Esophagus muscularis mucosa (tissue), 4 donors: Measurements from ENCODE around the gene STK16. TPM values are rescaled to one million over a fixed set of nuclear protein-coding genes. Genes with fewer than 3 reads are reported as not detected.
A peak's percentile ranks its signal among the peaks of the same experiment; 100 is the strongest.
"Not testable (repeated sequence)": the region's sequence is repeated elsewhere in the genome, so short reads cannot be mapped to it uniquely, and the experiment has no call there.

Source experiments
- DNase-seq: peaks from one replicate; pipeline ENCODE4 v3.0.0-alpha.2; 2017; ENCODE audit errors: extremely low spot score
- H3K27ac ChIP-seq, 4 donors: fragments of 200-600 bp; sonication (generic); replicated peaks in 1 of 4; 1 replicate in 3 of 4; 2 replicates in 1 of 4; pipeline ENCODE4 v1.5.1; 2016 to 2019; ENCODE audit warnings: mild to moderate bottlenecking in 1 of 4
- H3K27me3 ChIP-seq, 4 donors: fragments of 200-600 bp; sonication (generic); one replicate each; pipeline versions ENCODE4 v1.5.1 to v1.6.0; 2016 to 2019
- H3K36me3 ChIP-seq, 4 donors: fragments of 200-600 bp; sonication (generic); one replicate each; pipeline ENCODE4 v1.5.1; 2016 to 2019
- H3K4me1 ChIP-seq, 4 donors: fragments of 200-600 bp; sonication (generic); one replicate each; pipeline ENCODE4 v1.5.1; 2016 to 2019
- H3K4me3 ChIP-seq, 4 donors: fragments of 200-600 bp; sonication (generic); 1 replicate in 2 of 4; 2 replicates in 2 of 4; pipeline ENCODE4 v1.5.1; 2016 to 2019; ENCODE audit warnings: mild to moderate bottlenecking in 4 of 4, moderate library complexity in 1 of 4
- H3K9me3 ChIP-seq, 4 donors: fragments of 200-600 bp; sonication (generic); 1 replicate in 3 of 4; 2 replicates in 1 of 4; pipeline ENCODE4 v1.5.1; 2016 to 2019
- EP300 ChIP-seq: sonication (generic); formaldehyde crosslinking; IDR thresholded peaks from one replicate; pipeline ENCODE4 v1.6.1; 2017; ENCODE audit warnings: antibody characterized with exemption
- POLR2A ChIP-seq: fragments of 450-650 bp; IDR thresholded peaks from one replicate; pipeline ENCODE4 v1.6.1; 2017; ENCODE audit warnings: antibody characterized with exemption, moderate library complexity, mild to moderate bottlenecking, low read depth
- POLR2AphosphoS5 ChIP-seq, 2 donors: sonication (generic); formaldehyde crosslinking; IDR thresholded peaks; one replicate each; pipeline ENCODE4 v1.6.1; 2017; ENCODE audit warnings: antibody characterized with exemption in 2 of 2
- WGBS: methylation state at CpG from one replicate; pipeline ENCODE4 v1.1.5; 2018; 5-methylcytosine and 5-hydroxymethylcytosine counted together
- intact Hi-C: fragments of 100-400 bp; cut with DNase I; formaldehyde crosslinking; loops from one replicate; pipeline ENCODE4 v1.15.1; 2023
- total RNA-seq, 4 donors: library from RNA; depleted of rRNA; stranded (reverse); fragments of >200 nt; gene quantifications; one replicate each; pipeline versions ENCODE4 v1.1.0 to v1.2.1, GENCODE V29; 2016
- TF ChIP-seq, protein P1 (sequence below), 3 experiments: fragments of 200-600 bp in 2 of 3; fragments of 450-650 bp in 1 of 3; sonication (generic) in 2 of 3; IDR thresholded peaks; one replicate each; pipeline ENCODE4 v1.5.1; 2017 to 2019; ENCODE audit warnings: antibody characterized with exemption in 3 of 3, mild to moderate bottlenecking in 2 of 3, moderate library complexity in 1 of 3

The STK16 gene
- 10 to 100 TPM; 12.8 to 21.6 (median 16.7) TPM for total RNA-seq

DNA sequence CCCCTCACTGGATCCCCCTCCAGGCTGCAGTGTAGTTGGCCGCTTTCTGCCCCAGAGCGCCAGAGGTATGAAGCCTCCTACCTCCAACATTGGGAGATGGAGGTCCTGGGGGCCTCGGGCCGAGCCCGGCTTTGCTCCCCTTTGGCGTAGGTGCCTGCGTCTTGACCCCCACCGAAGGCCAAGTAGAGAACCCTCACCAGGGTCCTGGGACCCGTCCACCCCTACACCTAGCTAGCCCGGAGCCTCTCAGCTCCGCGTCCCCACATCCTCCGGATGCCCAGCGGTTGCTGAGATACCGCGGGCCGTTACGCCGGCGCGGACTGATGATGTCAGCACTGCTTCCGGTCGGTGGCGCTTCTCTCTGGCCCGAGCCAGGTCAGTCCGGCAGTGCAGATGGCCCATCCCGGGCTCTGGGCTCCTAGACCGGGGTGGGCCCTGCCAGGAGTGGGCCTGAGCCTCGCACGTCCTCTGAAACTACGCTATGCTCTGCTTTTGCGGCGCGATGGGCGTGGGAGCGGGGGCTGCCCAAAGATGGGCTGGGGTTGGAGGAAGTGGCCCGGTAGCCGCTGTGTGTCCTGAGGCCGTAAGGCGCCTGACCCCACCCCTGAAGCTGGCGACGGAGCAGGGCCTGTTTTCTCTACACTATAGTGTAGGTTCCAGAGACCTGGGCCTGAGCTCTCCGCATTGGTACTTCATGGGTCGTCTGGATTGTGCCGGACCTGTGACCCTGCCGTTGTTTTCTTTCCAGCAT is at the start of gene STK16, which contains the start of gene GLB1L:
Gene STK16, plus strand, starts transcription at position 332 of the 751 bp plus-strand sequence. CDS start 521 bp downstream, outside the sequence.
Gene GLB1L, minus strand, starts transcription at position 297 of the 751 bp plus-strand sequence. CDS start 1,871 bp downstream, outside the sequence.
- peaks cover 41 to 57% (median 50%) of the 10 kb centered on the region in 4 donors for H3K4me1 ChIP-seq
- no peaks in the 10 kb centered on the region for H3K9me3 ChIP-seq
- H3K36me3 ChIP-seq: peaks cover 2 to 31% (median 21%) of the 10 kb centered on the region in 4 donors
- WGBS: 3% methylated on average over 4 of the region's 46 CpGs
- H3K4me3 ChIP-seq: peak within 1 kb of the TSS; percentile 64 to 97 (median 70)
- H3K27ac ChIP-seq: peak within 1 kb of the TSS; percentile 88 to 94 (median 90)
- no peaks in the 10 kb centered on the region for H3K27me3 ChIP-seq
- intact Hi-C loops: loop anchor here (2.0 to 10.0 kb wide), 2 partner anchors 17 to 49 kb away; partner anchors contain the start of genes ANKZF1 and ATG9A
- TF ChIP-seq EP300: no peak
- TF ChIP-seq POLR2AphosphoS5 (IDR thresholded peaks at IDR 0.05): peak; percentile 98 to 99
- peak; percentile 79 for TF ChIP-seq POLR2A
- DNase-seq: peak; percentile 99

DNA sequence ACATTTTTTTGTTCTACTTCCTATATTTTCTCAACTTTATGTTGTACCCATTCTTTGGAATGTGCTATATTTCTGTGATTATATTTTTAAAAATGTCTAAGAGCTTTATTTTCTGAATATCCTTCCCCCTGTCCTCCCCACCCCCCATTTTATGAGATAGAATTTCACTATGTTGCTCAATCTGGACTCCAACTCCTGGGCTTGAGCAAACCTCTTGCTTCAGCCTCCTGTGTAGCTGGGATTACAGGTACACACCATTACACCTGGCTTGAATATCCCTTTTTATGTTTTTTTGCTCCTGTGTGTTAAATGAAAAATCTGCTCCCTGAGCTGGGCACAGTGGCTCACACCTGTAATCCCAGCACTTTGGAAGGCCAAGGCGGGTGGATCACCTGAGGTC is 47.9 kb upstream of the STK16 start:
- H3K4me3 ChIP-seq: no peak overlapping the region
- no peak overlapping the region for H3K27ac ChIP-seq
- TF ChIP-seq, protein P1, sequence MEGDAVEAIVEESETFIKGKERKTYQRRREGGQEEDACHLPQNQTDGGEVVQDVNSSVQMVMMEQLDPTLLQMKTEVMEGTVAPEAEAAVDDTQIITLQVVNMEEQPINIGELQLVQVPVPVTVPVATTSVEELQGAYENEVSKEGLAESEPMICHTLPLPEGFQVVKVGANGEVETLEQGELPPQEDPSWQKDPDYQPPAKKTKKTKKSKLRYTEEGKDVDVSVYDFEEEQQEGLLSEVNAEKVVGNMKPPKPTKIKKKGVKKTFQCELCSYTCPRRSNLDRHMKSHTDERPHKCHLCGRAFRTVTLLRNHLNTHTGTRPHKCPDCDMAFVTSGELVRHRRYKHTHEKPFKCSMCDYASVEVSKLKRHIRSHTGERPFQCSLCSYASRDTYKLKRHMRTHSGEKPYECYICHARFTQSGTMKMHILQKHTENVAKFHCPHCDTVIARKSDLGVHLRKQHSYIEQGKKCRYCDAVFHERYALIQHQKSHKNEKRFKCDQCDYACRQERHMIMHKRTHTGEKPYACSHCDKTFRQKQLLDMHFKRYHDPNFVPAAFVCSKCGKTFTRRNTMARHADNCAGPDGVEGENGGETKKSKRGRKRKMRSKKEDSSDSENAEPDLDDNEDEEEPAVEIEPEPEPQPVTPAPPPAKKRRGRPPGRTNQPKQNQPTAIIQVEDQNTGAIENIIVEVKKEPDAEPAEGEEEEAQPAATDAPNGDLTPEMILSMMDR (IDR thresholded peaks at IDR 0.05): no peak
- no peak for TF ChIP-seq POLR2A
- TF ChIP-seq EP300: no peak
- TF ChIP-seq POLR2AphosphoS5 (IDR thresholded peaks at IDR 0.05): no peak
- H3K4me1 ChIP-seq: no peaks in the 10 kb centered on the region
- no peaks in the 10 kb centered on the region for H3K9me3 ChIP-seq
- DNase-seq: no peak
- intact Hi-C loops: no loop called here
- peaks cover 0 to 28% (median 0%) of the 10 kb centered on the region in 4 donors for H3K27me3 ChIP-seq
- 80% methylated on average over 1 of the region's 1 CpG for WGBS
- no peaks in the 10 kb centered on the region for H3K36me3 ChIP-seq

DNA sequence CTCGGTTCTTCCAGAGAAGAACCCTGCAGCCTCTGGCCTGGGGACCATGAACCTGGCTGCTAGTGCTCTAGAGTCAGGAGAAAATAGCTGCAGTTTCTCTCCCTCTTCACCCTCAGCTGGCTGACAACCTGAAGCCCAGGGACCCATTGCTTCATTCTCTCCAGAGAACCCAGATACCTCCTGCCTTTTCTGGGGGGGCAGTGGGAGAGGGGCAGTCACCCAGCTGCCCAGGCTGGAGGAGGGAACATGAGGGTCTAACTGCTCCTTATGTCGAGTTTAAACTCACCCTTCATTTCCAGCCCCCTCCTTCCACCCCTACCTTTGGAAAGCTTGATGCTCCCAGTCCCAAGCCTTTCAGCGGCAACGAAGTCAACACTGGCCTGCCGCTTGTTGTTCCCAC is 46.3 kb upstream of the STK16 start:
- Histone ChIP-seq H3K27me3 (peaks cover 0 to 28% (median 0%) of the 10 kb centered on the region in 4 donors), H3K4me3 (no peak overlapping the region), H3K36me3 (no peaks in the 10 kb centered on the region), H3K9me3 (no peaks in the 10 kb centered on the region), H3K27ac (no peak overlapping the region), H3K4me1 (no peaks in the 10 kb centered on the region)
- intact Hi-C loops: no loop called here
- DNase-seq: no peak
- TF ChIP-seq POLR2AphosphoS5 (IDR thresholded peaks at IDR 0.05): no peak
- no peak for TF ChIP-seq EP300
- TF ChIP-seq, protein P1 (IDR thresholded peaks at IDR 0.05): no peak
- no peak for TF ChIP-seq POLR2A
- 76% methylated on average over 5 of the region's 5 CpGs for WGBS

DNA sequence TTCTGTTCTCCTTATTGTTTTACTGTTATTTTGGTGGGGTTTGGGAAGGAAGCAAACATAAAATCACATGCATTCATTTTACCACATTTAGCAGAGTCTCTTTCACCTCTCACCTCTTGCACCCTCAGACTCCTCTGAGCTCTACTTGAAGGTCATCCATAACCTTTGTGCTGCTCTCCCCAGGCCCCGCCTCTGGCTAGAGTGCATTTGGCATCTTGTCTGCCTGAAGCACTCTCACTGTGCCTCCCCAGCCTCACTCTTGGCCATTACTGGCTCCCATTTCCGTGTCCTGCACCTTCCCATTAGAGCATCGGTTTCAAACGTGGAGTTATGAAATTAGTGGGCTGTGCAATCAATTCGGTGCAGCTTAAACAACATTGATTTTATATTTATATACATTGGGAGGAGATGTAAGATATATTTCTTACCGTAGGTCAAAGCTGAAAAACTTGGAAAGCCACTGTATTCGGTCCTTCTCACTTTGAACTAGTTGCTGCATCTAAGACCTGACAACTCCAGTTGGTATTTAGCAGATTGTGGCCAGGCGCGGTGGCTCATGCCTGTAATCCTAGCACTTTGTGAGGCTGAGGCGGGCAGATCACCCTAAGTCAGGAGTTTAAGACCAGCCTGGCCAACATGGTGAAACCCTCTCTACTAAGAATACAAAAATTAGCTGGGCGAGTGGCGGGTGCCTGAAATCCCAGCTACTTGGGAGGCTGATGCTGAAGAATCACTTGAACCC is 45.6 kb upstream of the STK16 start:
- no peak overlapping the region for H3K4me3 ChIP-seq
- peaks cover 0 to 28% (median 0%) of the 10 kb centered on the region in 4 donors for H3K27me3 ChIP-seq
- peak; percentile 10 for DNase-seq
- H3K9me3 ChIP-seq: no peaks in the 10 kb centered on the region
- WGBS: 85% methylated on average over 12 of the region's 12 CpGs
- no peak for TF ChIP-seq POLR2AphosphoS5 (IDR thresholded peaks at IDR 0.05)
- H3K27ac ChIP-seq: no peak overlapping the region
- no peaks in the 10 kb centered on the region for H3K4me1 ChIP-seq
- no peaks in the 10 kb centered on the region for H3K36me3 ChIP-seq
- intact Hi-C loops: no loop called here

GRCh38 chr2:219200502-219201326 is 44.6 kb upstream of the STK16 start:
- H3K4me1 ChIP-seq, H3K36me3 ChIP-seq, H3K9me3 ChIP-seq, H3K4me3 ChIP-seq, H3K27ac ChIP-seq, intact Hi-C loops: not testable (repeated sequence)
- 90% methylated on average over 26 of the region's 26 CpGs for WGBS
- DNase-seq: peak; percentile 50
- H3K27me3 ChIP-seq: peaks cover 0 to 28% (median 0%) of the 10 kb centered on the region in 4 donors

DNA sequence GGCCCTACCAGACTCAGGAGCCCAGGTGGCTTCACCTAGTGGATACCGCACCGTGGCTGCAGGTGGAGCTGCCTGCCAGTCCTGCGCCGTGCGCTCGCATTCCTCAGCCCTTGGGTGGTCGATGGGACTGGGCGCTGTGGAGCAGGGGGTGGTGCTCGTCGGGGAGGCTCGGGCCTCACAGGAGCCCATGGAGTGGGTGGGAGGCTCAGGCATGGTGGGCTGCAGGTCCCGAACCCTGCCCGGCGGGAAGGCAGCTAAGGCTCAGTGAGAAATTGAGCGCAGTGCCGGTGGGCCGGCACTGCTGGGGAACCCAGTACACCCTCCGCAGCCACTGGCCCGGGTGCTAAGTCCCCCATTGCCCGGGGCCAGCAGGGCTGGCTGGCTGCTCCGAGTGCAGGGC is 43.9 kb upstream of the STK16 start:
- 80% methylated on average over 2 of the region's 21 CpGs for WGBS
- H3K9me3 ChIP-seq, intact Hi-C loops, H3K4me3 ChIP-seq, H3K4me1 ChIP-seq, DNase-seq, H3K27ac ChIP-seq, H3K36me3 ChIP-seq: not testable (repeated sequence)
- H3K27me3 ChIP-seq: peaks cover 0 to 28% (median under 1%) of the 10 kb centered on the region in 4 donors
